HUES6 (cell line): ENCODE measurements around the gene ERBB3.
A peak's percentile ranks its signal among the peaks of the same experiment; 100 is the strongest.
"Not testable (repeated sequence)": the region's sequence is repeated elsewhere in the genome, so short reads cannot be mapped to it uniquely, and the experiment has no call there.

ENCODE experiments used
- H3K27ac ChIP-seq: 2 replicates; pipeline ENCODE4 v1.7.0; 2013; ENCODE audit warnings: low read depth, mild to moderate bottlenecking, low read length, inconsistent platforms
- H3K27me3 ChIP-seq: 2 replicates; pipeline ENCODE4 v1.6.1; 2013; ENCODE audit warnings: low read length; ENCODE audit not compliant: control insufficient read depth, insufficient read depth
- H3K36me3 ChIP-seq: 2 replicates; pipeline ENCODE4 v1.6.1; 2013; ENCODE audit warnings: low read length; ENCODE audit not compliant: control insufficient read depth, insufficient read depth
- H3K4me1 ChIP-seq: 2 replicates; pipeline ENCODE4 v1.6.1; 2013; ENCODE audit warnings: low read length; ENCODE audit not compliant: control insufficient read depth, insufficient read depth
- H3K4me3 ChIP-seq: 2 replicates; pipeline ENCODE4 v1.5.1; 2013; ENCODE audit warnings: low read depth, low read length
- H3K9ac ChIP-seq: one replicate; pipeline ENCODE4 v1.6.1; 2013; ENCODE audit warnings: mild to moderate bottlenecking, low read length
- H3K9me3 ChIP-seq: 2 replicates; pipeline ENCODE4 v1.6.1; 2013; ENCODE audit warnings: low read depth, low read length; ENCODE audit not compliant: control insufficient read depth, insufficient read depth

The ERBB3 gene

GRCh38 chr12:56079723-56080555 lies at the start of gene ERBB3:
Gene ERBB3 (plus strand): TSS chr12:56080165. CDS start chr12:56080301, 136 bp downstream.
- peak within 1 kb of the TSS; percentile 85 for H3K4me3 ChIP-seq
- H3K36me3 ChIP-seq, result peaks cover 10% of the 10 kb centered on the region
- peak within 1 kb of the TSS; percentile 86 for H3K27ac ChIP-seq
- H3K9ac ChIP-seq, result peak within 1 kb of the TSS; percentile 84
- H3K27me3 ChIP-seq, result peaks cover 6% of the 10 kb centered on the region; the same call in 1 of the 2 replicates
- H3K9me3 ChIP-seq, result peaks cover 3% of the 10 kb centered on the region; the same call in 1 of the 2 replicates
- H3K4me1 ChIP-seq, result peaks cover 24% of the 10 kb centered on the region

- Histone ChIP-seq H3K27ac (no peak overlapping the region), H3K4me1 (no peaks in the 10 kb centered on the region), H3K9ac (no peak overlapping the region), H3K9me3 (no peaks in the 10 kb centered on the region), H3K27me3 (no peaks in the 10 kb centered on the region), H3K36me3 (peaks cover 55% of the 10 kb centered on the region), H3K4me3 (no peak overlapping the region)
Measured at GRCh38 chr12:56031987-56032386, 48.0 kb upstream of the ERBB3 start.

- Histone ChIP-seq H3K27ac (no peak overlapping the region), H3K36me3 (peaks cover 39% of the 10 kb centered on the region), H3K4me3 (no peak overlapping the region), H3K4me1 (no peaks in the 10 kb centered on the region), H3K9ac (no peak overlapping the region), H3K9me3 (no peaks in the 10 kb centered on the region), H3K27me3 (no peaks in the 10 kb centered on the region)
Measured at GRCh38 chr12:56034586-56035332, 45.2 kb upstream of the ERBB3 start.

DNA sequence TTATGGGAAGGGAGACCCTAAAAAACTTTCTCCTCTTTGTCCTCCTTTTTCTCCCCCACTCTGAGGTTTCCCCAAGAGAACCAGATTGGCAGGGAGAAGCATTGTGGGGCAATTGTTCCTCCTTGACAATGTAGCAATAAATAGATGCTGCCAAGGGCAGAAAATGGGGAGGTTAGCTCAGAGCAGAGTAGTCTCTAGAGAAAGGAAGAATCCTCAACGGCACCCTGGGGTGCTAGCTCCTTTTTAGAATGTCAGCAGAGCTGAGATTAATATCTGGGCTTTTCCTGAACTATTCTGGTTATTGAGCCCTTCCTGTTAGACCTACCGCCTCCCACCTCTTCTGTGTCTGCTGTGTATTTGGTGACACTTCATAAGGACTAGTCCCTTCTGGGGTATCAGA lies 42.8 kb upstream of the ERBB3 start:
- H3K9ac ChIP-seq, result no peak overlapping the region
- H3K27me3 ChIP-seq, result no peaks in the 10 kb centered on the region
- peaks cover 3% of the 10 kb centered on the region; the same call in 1 of the 2 replicates for H3K4me1 ChIP-seq
- H3K9me3 ChIP-seq, result no peaks in the 10 kb centered on the region
- no peak overlapping the region for H3K4me3 ChIP-seq
- H3K27ac ChIP-seq, result no peak overlapping the region
- H3K36me3 ChIP-seq, result peaks cover 35% of the 10 kb centered on the region

DNA sequence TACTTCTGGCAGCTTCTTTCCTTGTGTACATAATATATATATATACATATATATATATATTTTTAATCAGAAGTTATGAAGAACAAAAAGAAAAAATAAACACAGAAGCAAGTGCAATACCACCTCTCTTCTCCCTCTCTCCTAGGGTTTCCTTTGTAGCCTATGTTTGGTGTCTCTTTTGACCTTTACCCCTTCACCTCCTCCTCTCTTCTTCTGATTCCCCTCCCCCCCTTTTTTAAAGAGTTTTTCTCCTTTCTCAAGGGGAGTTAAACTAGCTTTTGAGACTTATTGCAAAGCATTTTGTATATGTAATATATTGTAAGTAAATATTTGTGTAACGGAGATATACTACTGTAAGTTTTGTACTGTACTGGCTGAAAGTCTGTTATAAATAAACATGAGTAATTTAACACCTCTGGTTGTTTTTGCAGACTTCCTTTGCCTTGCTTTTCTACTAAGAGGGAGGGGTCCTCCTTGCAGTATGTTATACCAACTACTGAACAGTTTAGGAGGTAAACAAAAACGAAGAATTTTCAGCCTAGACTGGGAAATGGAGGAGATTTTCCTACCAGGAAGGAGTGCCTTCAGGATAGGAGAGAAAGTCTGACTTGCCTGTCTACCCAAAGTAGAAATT lies 41.8 kb upstream of the ERBB3 start:
- H3K4me1 ChIP-seq, result peaks cover 8% of the 10 kb centered on the region; the same call in 1 of the 2 replicates
- H3K4me3 ChIP-seq, result no peak overlapping the region
- H3K9ac ChIP-seq, result no peak overlapping the region
- no peak overlapping the region for H3K27ac ChIP-seq
- H3K9me3 ChIP-seq, result no peaks in the 10 kb centered on the region
- peaks cover 33% of the 10 kb centered on the region for H3K36me3 ChIP-seq
- no peaks in the 10 kb centered on the region for H3K27me3 ChIP-seq

GRCh38 chr12:56040151-56040550 lies 39.8 kb upstream of the ERBB3 start:
- Histone ChIP-seq H3K36me3 (peaks cover 41% of the 10 kb centered on the region), H3K9ac (no peak overlapping the region)

GRCh38 chr12:56040963-56041551 lies 38.9 kb upstream of the ERBB3 start:
- peaks cover 8% of the 10 kb centered on the region for H3K4me1 ChIP-seq
- H3K9me3 ChIP-seq, result no peaks in the 10 kb centered on the region
- peaks cover 39% of the 10 kb centered on the region for H3K36me3 ChIP-seq
- peak overlapping the region; percentile 43; the same call in 1 of the 2 replicates for H3K27ac ChIP-seq
- peak overlapping the region; percentile 56 for H3K4me3 ChIP-seq
- H3K27me3 ChIP-seq, result no peaks in the 10 kb centered on the region
- H3K9ac ChIP-seq, result peak overlapping the region; percentile 54

More at GRCh38 chr12:56040151-56040550, 39.8 kb upstream of the ERBB3 start:
- H3K4me1 ChIP-seq, result peaks cover 8% of the 10 kb centered on the region; the same call in 1 of the 2 replicates
- no peak overlapping the region for H3K27ac ChIP-seq
- H3K27me3 ChIP-seq, result no peaks in the 10 kb centered on the region
- no peaks in the 10 kb centered on the region for H3K9me3 ChIP-seq
- H3K4me3 ChIP-seq, result no peak overlapping the region

- H3K27ac ChIP-seq, result peak within 1 kb of the TSS; percentile 99
- H3K4me3 ChIP-seq, result peak within 1 kb of the TSS; percentile 95
- peaks cover 13% of the 10 kb centered on the region for H3K4me1 ChIP-seq
- H3K27me3 ChIP-seq, result no peaks in the 10 kb centered on the region
- peak within 1 kb of the TSS; percentile 99 for H3K9ac ChIP-seq
- H3K9me3 ChIP-seq, result no peaks in the 10 kb centered on the region
- H3K36me3 ChIP-seq, result peaks cover 34% of the 10 kb centered on the region
Measured at GRCh38 chr12:56041552-56042429, 38.2 kb upstream of the ERBB3 start, which contains the start of gene RPS26. Gene RPS26 (plus strand): TSS chr12:56041918. CDS start chr12:56042167, 249 bp downstream.

DNA sequence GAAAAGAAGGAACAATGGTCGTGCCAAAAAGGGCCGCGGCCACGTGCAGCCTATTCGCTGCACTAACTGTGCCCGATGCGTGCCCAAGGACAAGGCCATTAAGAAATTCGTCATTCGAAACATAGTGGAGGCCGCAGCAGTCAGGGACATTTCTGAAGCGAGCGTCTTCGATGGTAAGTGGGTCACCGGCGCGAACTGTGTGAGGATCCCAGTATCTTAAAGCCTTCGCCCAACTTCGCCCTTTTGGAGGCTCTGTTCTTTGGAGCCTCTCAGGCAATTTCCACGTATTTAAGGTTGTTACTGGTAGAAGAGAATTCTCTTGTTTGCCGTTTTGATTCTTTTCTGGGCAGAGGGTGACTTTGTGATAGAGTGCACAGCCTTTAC lies 37.5 kb upstream of the ERBB3 start:
- Histone ChIP-seq H3K36me3 (peaks cover 34% of the 10 kb centered on the region), H3K4me1 (peaks cover 13% of the 10 kb centered on the region), H3K4me3 (peak overlapping the region; percentile 95), H3K9ac (peak overlapping the region; percentile 99), H3K27ac (peak overlapping the region; percentile 99)
- not testable (repeated sequence) for H3K9me3 ChIP-seq, H3K27me3 ChIP-seq

- Histone ChIP-seq H3K9ac (peak overlapping the region; percentile 99), H3K9me3 (no peaks in the 10 kb centered on the region), H3K27ac (peak overlapping the region; percentile 99), H3K4me3 (peak overlapping the region; percentile 95), H3K4me1 (peaks cover 13% of the 10 kb centered on the region), H3K36me3 (peaks cover 34% of the 10 kb centered on the region), H3K27me3 (no peaks in the 10 kb centered on the region)
Measured at GRCh38 chr12:56042843-56043242, 37.1 kb upstream of the ERBB3 start.
